Measurements from ENCODE around the gene PLA2G4D.

The PLA2G4D gene

GRCh38 chr15:42121021-42121420 is 26.7 kb upstream of the PLA2G4D start:
- no peaks in the 10 kb centered on the region for H3F3A ChIP-seq (ENCODE audit: insufficient read depth, low read length)

GRCh38 chr15:42120285-42120684 is 25.9 kb upstream of the PLA2G4D start:
- no peaks in the 10 kb centered on the region for H3F3A ChIP-seq (ENCODE audit: insufficient read depth, low read length)
- no peaks in the 10 kb centered on the region for H3K9me2 ChIP-seq (replicated peaks; ENCODE audit: insufficient read depth, low read length)
- no peak for DNase-seq
- no peak overlapping the region for H2AFZ ChIP-seq (ENCODE audit: low read length)
- no peak for TF ChIP-seq CTCF (IDR thresholded peaks at IDR 0.05; ENCODE audit: low read length)
- TF ChIP-seq EZH2 (optimal IDR thresholded peaks at IDR 0.05; ENCODE audit: low read depth, low read length), result no peak
- no peak for TF ChIP-seq EZH2phosphoT487 (IDR thresholded peaks at IDR 0.05; ENCODE audit: low read length)
- no peaks in the 10 kb centered on the region for H3K79me2 ChIP-seq (ENCODE audit: low read length)
- no peaks in the 10 kb centered on the region for H3K4me1 ChIP-seq (ENCODE audit: low read length)
- no peaks in the 10 kb centered on the region for H3K27me3 ChIP-seq (replicated peaks; ENCODE audit: insufficient read depth, low read length)
- no peaks in the 10 kb centered on the region for H3K36me3 ChIP-seq (replicated peaks; ENCODE audit: insufficient read depth, low read length)
- H3K9me3 ChIP-seq (replicated peaks; ENCODE audit: insufficient read depth, low read length), result no peaks in the 10 kb centered on the region
- H3K27ac ChIP-seq (ENCODE audit: low read length), result no peak overlapping the region
- H3K4me2 ChIP-seq (ENCODE audit: low read depth, low read length), result no peak overlapping the region
- H3K9ac ChIP-seq (ENCODE audit: low read length), result no peak overlapping the region
- no peak overlapping the region for H3K4me3 ChIP-seq (ENCODE audit: low read length)
- H4K20me1 ChIP-seq (ENCODE audit: insufficient read depth, low read length), result no peaks in the 10 kb centered on the region

More at GRCh38 chr15:42121021-42121420, 26.7 kb upstream of the PLA2G4D start:
- H3K27me3 ChIP-seq (replicated peaks; ENCODE audit: insufficient read depth, low read length), result no peaks in the 10 kb centered on the region
- H3K9me2 ChIP-seq (replicated peaks; ENCODE audit: insufficient read depth, low read length), result no peaks in the 10 kb centered on the region
- H2AFZ ChIP-seq (ENCODE audit: low read length), result no peak overlapping the region
- no peak overlapping the region for H3K9ac ChIP-seq (ENCODE audit: low read length)
- H3K4me2 ChIP-seq (ENCODE audit: low read depth, low read length), result no peak overlapping the region
- H3K9me3 ChIP-seq (replicated peaks; ENCODE audit: insufficient read depth, low read length), result no peaks in the 10 kb centered on the region
- no peak overlapping the region for H3K4me3 ChIP-seq (ENCODE audit: low read length)
- no peak for DNase-seq
- TF ChIP-seq CTCF (IDR thresholded peaks at IDR 0.05; ENCODE audit: low read length), result no peak
- no peak for TF ChIP-seq EZH2 (optimal IDR thresholded peaks at IDR 0.05; ENCODE audit: low read depth, low read length)
- no peak for TF ChIP-seq EZH2phosphoT487 (IDR thresholded peaks at IDR 0.05; ENCODE audit: low read length)
- H3K79me2 ChIP-seq (ENCODE audit: low read length), result no peaks in the 10 kb centered on the region
- H3K36me3 ChIP-seq (replicated peaks; ENCODE audit: insufficient read depth, low read length), result no peaks in the 10 kb centered on the region
- H3K4me1 ChIP-seq (ENCODE audit: low read length), result no peaks in the 10 kb centered on the region
- no peak overlapping the region for H3K27ac ChIP-seq (ENCODE audit: low read length)
- no peaks in the 10 kb centered on the region for H4K20me1 ChIP-seq (ENCODE audit: insufficient read depth, low read length)

GRCh38 chr15:42119446-42119760 is 25.0 kb upstream of the PLA2G4D start:
- Histone ChIP-seq H2AFZ (ENCODE audit: low read length) (no peak overlapping the region), H3K4me3 (ENCODE audit: low read length) (no peak overlapping the region), H3K4me1 (ENCODE audit: low read length) (no peaks in the 10 kb centered on the region), H4K20me1 (ENCODE audit: insufficient read depth, low read length) (no peaks in the 10 kb centered on the region), H3K36me3 (replicated peaks; ENCODE audit: insufficient read depth, low read length) (no peaks in the 10 kb centered on the region), H3K27ac (ENCODE audit: low read length) (no peak overlapping the region), H3K79me2 (ENCODE audit: low read length) (no peaks in the 10 kb centered on the region), H3K9me3 (replicated peaks; ENCODE audit: insufficient read depth, low read length) (no peaks in the 10 kb centered on the region), H3K4me2 (ENCODE audit: low read depth, low read length) (no peak overlapping the region), H3K27me3 (replicated peaks; ENCODE audit: insufficient read depth, low read length) (no peaks in the 10 kb centered on the region), H3F3A (ENCODE audit: insufficient read depth, low read length) (no peaks in the 10 kb centered on the region), H3K9ac (ENCODE audit: low read length) (no peak overlapping the region), H3K9me2 (replicated peaks; ENCODE audit: insufficient read depth, low read length) (no peaks in the 10 kb centered on the region)
- TF ChIP-seq EZH2 (optimal IDR thresholded peaks at IDR 0.05; ENCODE audit: low read depth, low read length), result no peak
- no peak for TF ChIP-seq EZH2phosphoT487 (IDR thresholded peaks at IDR 0.05; ENCODE audit: low read length)
- TF ChIP-seq CTCF (IDR thresholded peaks at IDR 0.05; ENCODE audit: low read length), result no peak
- no peak for DNase-seq
